Measurements from ENCODE around the gene CLDN3. TPM values are rescaled to one million over a fixed set of nuclear protein-coding genes. Genes with fewer than 3 reads are reported as not detected.

CLDN3 gene
- total and polyA plus RNA-seq, 9 of the 15 experiments (the other 6 are each of a cell fraction or from before 2014, with no cell fraction given), result 0.29 TPM; not detected in 8

GRCh38 chr7:73727952-73728351 is 42.1 kb downstream of the CLDN3 start (continued):
- TF ChIP-seq RAD51 (IDR thresholded peaks at IDR 0.05; ENCODE audit: borderline replicate concordance, low read depth), result no peak

DNA sequence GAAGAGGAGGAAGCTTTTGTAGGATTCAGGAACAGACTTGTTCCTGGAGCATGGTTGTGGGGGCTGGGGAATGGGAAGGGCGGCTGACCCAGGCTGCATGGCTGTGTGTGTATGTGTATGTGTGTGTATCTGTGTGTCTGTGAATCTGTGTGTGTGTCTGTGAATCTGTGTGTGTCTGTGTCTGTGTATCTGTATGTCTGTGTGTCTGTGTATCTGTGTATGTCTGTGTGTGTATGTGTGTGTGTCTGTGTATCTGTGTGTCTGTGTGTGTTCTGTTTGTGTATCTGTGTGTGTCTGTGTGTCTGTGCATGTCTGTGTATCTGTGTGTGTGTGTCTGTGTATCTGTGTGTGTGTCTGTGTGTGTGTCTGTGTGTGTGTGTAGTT is 44.0 kb downstream of the CLDN3 start:
- no peak overlapping the region for H3K4me3 ChIP-seq
- intact Hi-C loops (cut with micrococcal nuclease) (no loop called here), in situ Hi-C loops (cut with MboI) (no loop called here)
- CTCF ChIA-PET (ENCODE audit: low intra/inter-chr PET ratio), result interaction anchor here (0.6 to 1.6 kb wide), 5 partner anchors 77 to 121 kb away, joined by 3 to 13 read pairs (median 4); no protein-coding TSS in a partner anchor
- 35% methylated on average over 1 of the region's 1 CpG for WGBS (ENCODE audit: insufficient coverage, low coverage, missing lambda C conversion rate)
- BruUV-seq (replicated peaks), result no TSS peak
- H3K4me2 ChIP-seq (ENCODE audit: insufficient read depth, low read length), result no peak overlapping the region
- ATAC-seq (peak; percentile 60), DNase-seq (ENCODE audit: extremely low read depth in 1 of 4, low spot score in 3 of 4) (no peak), FAIRE-seq (no peak)
- H3K9ac ChIP-seq (ENCODE audit: insufficient read depth in 1 of 2, low read depth in 2 of 2, low read length in 2 of 2), result no peak overlapping the region
- H3K27ac ChIP-seq (ENCODE audit: extremely low read depth, low read depth, low read length), result no peak overlapping the region
- POLR2A ChIA-PET, result interaction anchor here (0.8 kb wide), 1 partner anchor 114 kb away, joined by 3 read pairs; no protein-coding TSS in a partner anchor
- H3K36me3 ChIP-seq (ENCODE audit: control insufficient read depth, insufficient read depth, low read length), result no peaks in the 10 kb centered on the region
- H3K9me3 ChIP-seq (replicated peaks; ENCODE audit: control insufficient read depth, insufficient read depth, low read depth, low read length), result no peaks in the 10 kb centered on the region
- H2AFZ ChIP-seq (ENCODE audit: low read depth, low read length), result 0 out of 2 replicates have a peak overlapping the region, but pooled peaks have one; percentile 25
- H3K4me1 ChIP-seq (replicated peaks in 1 of 2; ENCODE audit: control insufficient read depth in 2 of 2, insufficient read depth in 2 of 2, low read length in 2 of 2), result peaks cover 10 to 13% of the 10 kb centered on the region in 2 experiments; a peak in 4 of 5 replicates
- H3K27me3 ChIP-seq (ENCODE audit: control insufficient read depth in 2 of 2, insufficient read depth in 2 of 2, low read length in 2 of 2), result no peaks in the 10 kb centered on the region
- peaks cover 3% of the 10 kb centered on the region; the same call in 1 of the 2 replicates for H4K20me1 ChIP-seq (replicated peaks; ENCODE audit: control insufficient read depth, insufficient read depth, low read length)
- no peaks in the 10 kb centered on the region for H3K79me2 ChIP-seq (ENCODE audit: control insufficient read depth, insufficient read depth, low read length)
- no peaks in the 10 kb centered on the region for H3K9me1 ChIP-seq (ENCODE audit: control insufficient read depth, insufficient read depth, low read length)
- TF ChIP-seq ZNF384 (IDR thresholded peaks at IDR 0.05; ENCODE audit: low read depth, low read length) (no peak), ESRRA (IDR thresholded peaks at IDR 0.05; ENCODE audit: borderline replicate concordance, low read depth) (0 out of 2 replicates have a peak, but pooled peaks have one; percentile 3), TRIM25 (IDR thresholded peaks at IDR 0.05; ENCODE audit: borderline replicate concordance) (peak; percentile 89; the same call in 1 of the 2 replicates), EP400 (IDR thresholded peaks at IDR 0.05) (no peak), CBX5 (IDR thresholded peaks at IDR 0.05; ENCODE audit: borderline replicate concordance, low read depth) (no peak), ZNF197 (CRISPR knock-in tag; IDR thresholded peaks at IDR 0.05; ENCODE audit: low read depth) (no peak), DNMT1 (IDR thresholded peaks at IDR 0.05) (no peak), TSHZ1 (CRISPR knock-in tag; IDR thresholded peaks at IDR 0.05) (no peak), SMARCA5 (IDR thresholded peaks at IDR 0.05) (peak; percentile 41; the same call in 1 of the 2 replicates), ZNF239 (CRISPR knock-in tag; IDR thresholded peaks at IDR 0.05) (no peak), RFX1 (IDR thresholded peaks at IDR 0.05) (no peak), PHB2 (IDR thresholded peaks at IDR 0.05; ENCODE audit: low read depth) (0 out of 2 replicates have a peak, but pooled peaks have one; percentile 62), ZBTB49 (CRISPR knock-in tag; IDR thresholded peaks at IDR 0.05; ENCODE audit: borderline replicate concordance) (no peak), ZNF253 (CRISPR knock-in tag; conservative IDR thresholded peaks at IDR 0.05) (no peak)
